Measurements from ENCODE around the gene RPL5. TPM values are rescaled to one million over a fixed set of nuclear protein-coding genes. Genes with fewer than 3 reads are reported as not detected.

RPL5 gene
- polyA plus RNA-seq, 1 donor (not counting 4 experiments of a cell fraction or from before 2014, with no cell fraction given): 2,236 TPM

GRCh38 chr1:92786111-92786901, 45.5 kb upstream of the RPL5 start:
- H3K79me2 ChIP-seq (ENCODE audit: control insufficient read depth, insufficient read depth, low read length): peaks cover 21% of the 10 kb centered on the region
- DNase-seq (ENCODE audit: low read depth, low spot score) (no peak), FAIRE-seq (no peak)
- no peak overlapping the region for H3K4me3 ChIP-seq (ENCODE audit: control insufficient read depth in 2 of 3, extremely low read depth in 1 of 3, insufficient read depth in 2 of 3, low read depth in 1 of 3, low read length in 3 of 3)
- H3K9me3 ChIP-seq (ENCODE audit: control insufficient read depth, low read depth, low read length): no peaks in the 10 kb centered on the region
- H3K27ac ChIP-seq (ENCODE audit: control insufficient read depth, insufficient read depth, low read length): no peak overlapping the region
- H4K20me1 ChIP-seq (ENCODE audit: control insufficient read depth, extremely low read depth, insufficient read depth, low read length): no peaks in the 10 kb centered on the region
- TF ChIP-seq EZH2 (IDR thresholded peaks at IDR 0.05; ENCODE audit: low read length) (no peak), CTCF (optimal IDR thresholded peaks at IDR 0.05 in 1 of 3, IDR thresholded peaks at IDR 0.05 in 1 of 3, conservative IDR thresholded peaks at IDR 0.05 in 1 of 3; ENCODE audit: extremely low read depth in 1 of 3, insufficient read depth in 2 of 3, low read length in 3 of 3) (no peak)
- no peaks in the 10 kb centered on the region for H3K27me3 ChIP-seq (ENCODE audit: control insufficient read depth, extremely low read depth, insufficient read depth, low read length)
- H3K4me2 ChIP-seq (ENCODE audit: control insufficient read depth, extremely low read depth, insufficient read depth, low read depth, low read length): peak overlapping the region; percentile 50
- H2AFZ ChIP-seq (ENCODE audit: control insufficient read depth, low read length): no peak overlapping the region
- H3K4me1 ChIP-seq (ENCODE audit: control insufficient read depth, extremely low read depth, insufficient read depth, low read length): peaks cover 8% of the 10 kb centered on the region
- H3K9me1 ChIP-seq (ENCODE audit: control insufficient read depth, extremely low read depth, insufficient read depth, low read length): peaks cover 2% of the 10 kb centered on the region
- no peaks in the 10 kb centered on the region for H3K36me3 ChIP-seq (ENCODE audit: control insufficient read depth in 2 of 2, extremely low read depth in 1 of 2, insufficient read depth in 2 of 2, low read length in 2 of 2)
- dilution Hi-C loops (cut with MboI; ENCODE audit: extremely low pct_ligation_motif_present, low sequenced_read_pairs): no loop called here
- no peak overlapping the region for H3K9ac ChIP-seq (ENCODE audit: control insufficient read depth, extremely low read depth, insufficient read depth, low read length)

GRCh38 chr1:92790081-92790480, 41.8 kb upstream of the RPL5 start:
- H3K36me3 ChIP-seq (ENCODE audit: control insufficient read depth in 2 of 2, extremely low read depth in 1 of 2, insufficient read depth in 2 of 2, low read length in 2 of 2): no peaks in the 10 kb centered on the region
- TF ChIP-seq CTCF (optimal IDR thresholded peaks at IDR 0.05 in 1 of 3, IDR thresholded peaks at IDR 0.05 in 1 of 3, conservative IDR thresholded peaks at IDR 0.05 in 1 of 3; ENCODE audit: extremely low read depth in 1 of 3, insufficient read depth in 2 of 3, low read length in 3 of 3) (no peak), EZH2 (IDR thresholded peaks at IDR 0.05; ENCODE audit: low read length) (no peak)
- DNase-seq (ENCODE audit: low read depth, low spot score) (no peak), FAIRE-seq (no peak)
- peaks cover 7% of the 10 kb centered on the region for H3K4me1 ChIP-seq (ENCODE audit: control insufficient read depth, extremely low read depth, insufficient read depth, low read length)
- H3K4me3 ChIP-seq (ENCODE audit: control insufficient read depth in 2 of 3, extremely low read depth in 1 of 3, insufficient read depth in 2 of 3, low read depth in 1 of 3, low read length in 3 of 3): no peak overlapping the region
- no peak overlapping the region for H3K27ac ChIP-seq (ENCODE audit: control insufficient read depth, insufficient read depth, low read length)
- H3K79me2 ChIP-seq (ENCODE audit: control insufficient read depth, insufficient read depth, low read length): no peaks in the 10 kb centered on the region
- no peak overlapping the region for H3K4me2 ChIP-seq (ENCODE audit: control insufficient read depth, extremely low read depth, insufficient read depth, low read depth, low read length)
- H3K9me1 ChIP-seq (ENCODE audit: control insufficient read depth, extremely low read depth, insufficient read depth, low read length): no peaks in the 10 kb centered on the region
- dilution Hi-C loops (cut with MboI; ENCODE audit: extremely low pct_ligation_motif_present, low sequenced_read_pairs): no loop called here
- no peaks in the 10 kb centered on the region for H3K27me3 ChIP-seq (ENCODE audit: control insufficient read depth, extremely low read depth, insufficient read depth, low read length)
- H3K9me3 ChIP-seq (ENCODE audit: control insufficient read depth, low read depth, low read length): no peaks in the 10 kb centered on the region
- no peak overlapping the region for H2AFZ ChIP-seq (ENCODE audit: control insufficient read depth, low read length)
- no peak overlapping the region for H3K9ac ChIP-seq (ENCODE audit: control insufficient read depth, extremely low read depth, insufficient read depth, low read length)
- no peaks in the 10 kb centered on the region for H4K20me1 ChIP-seq (ENCODE audit: control insufficient read depth, extremely low read depth, insufficient read depth, low read length)

Data from keratinocyte (primary cell).